T47D (cell line): Measurements from ENCODE around the gene SERPINB6.

Experiments
- DNase-seq, 2 experiments: peaks; one replicate each; pipeline versions ENCODE4 v3.0.0 to v3.0.0-alpha.2; 2011 to 2012; ENCODE audit warnings: low read depth in 1 of 2, low spot score in 1 of 2
- JUND ChIP-seq: IDR thresholded peaks from 2 replicates; pipeline ENCODE4 v1.6.1; 2012; ENCODE audit warnings: low read depth
- in situ Hi-C: cut with HindIII; loops from 2 replicates; pipeline ENCODE4 v1.10.0; 2016; ENCODE audit warnings: low sequenced_read_pairs, low pct_unique_long_range_greater_than_20kb

Gene SERPINB6

DNA sequence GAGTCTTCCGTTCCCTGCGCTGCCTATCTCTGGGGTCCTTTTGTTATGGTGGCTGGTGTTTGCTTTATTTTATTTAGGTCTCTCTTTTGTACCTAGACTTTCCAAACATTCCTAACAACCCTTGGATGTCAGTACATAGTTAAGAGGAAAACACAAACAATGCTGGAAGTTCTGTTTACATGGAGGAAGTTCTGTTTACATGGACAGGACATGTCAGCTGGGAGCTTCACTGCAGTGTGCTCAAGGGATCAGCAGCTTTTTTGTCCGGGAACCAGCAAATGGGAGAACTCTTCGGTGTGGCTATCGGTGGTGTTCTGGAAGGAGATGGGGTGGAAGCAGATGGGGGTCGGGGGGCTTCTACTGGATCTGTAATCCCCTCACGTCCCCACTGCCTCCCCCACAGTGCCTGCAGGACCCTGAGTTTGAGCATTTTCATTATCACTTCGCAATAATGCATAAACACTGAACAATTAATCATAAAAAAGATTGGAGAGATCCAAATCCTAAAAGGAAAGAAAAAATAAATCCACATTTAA is 2.7 kb downstream of the SERPINB6 start:
- no peak for DNase-seq
- no peak for TF ChIP-seq JUND
- in situ Hi-C loops = no loop called here

- TF ChIP-seq JUND = no peak
- in situ Hi-C loops = no loop called here
- no peak for DNase-seq
Observed at GRCh38 chr6:2967936-2968335, 3.4 kb downstream of the SERPINB6 start.

DNA sequence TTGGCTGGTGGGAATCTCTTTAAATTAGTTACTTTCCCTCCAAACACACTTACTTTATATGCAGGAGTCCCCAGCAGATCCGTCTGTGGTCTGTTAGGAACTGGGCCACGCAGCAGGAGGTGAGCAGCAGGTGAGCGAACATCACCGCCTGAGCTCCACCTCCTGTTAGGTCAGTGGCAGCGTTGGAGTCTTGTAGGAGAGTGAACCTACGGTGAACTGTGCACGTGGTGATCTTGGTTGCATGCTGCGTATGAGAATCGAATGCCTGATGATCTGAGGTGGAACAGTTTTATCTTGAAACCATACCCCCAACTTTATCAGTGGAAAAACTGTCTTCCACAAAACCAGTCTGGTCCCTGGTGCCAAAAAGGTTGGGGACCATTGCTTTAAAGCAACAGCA is 5.0 kb downstream of the SERPINB6 start:
- TF ChIP-seq JUND = no peak
- in situ Hi-C loops = no loop called here
- DNase-seq = peak in 1 of 2 experiments; percentile 29

- in situ Hi-C loops = no loop called here
- no peak for TF ChIP-seq JUND
- DNase-seq = no peak
Observed at GRCh38 chr6:2964793-2965505, 6.4 kb downstream of the SERPINB6 start.

- no peak for TF ChIP-seq JUND
- no peak for DNase-seq
- in situ Hi-C loops = no loop called here
Observed at GRCh38 chr6:2963756-2964155, 7.6 kb downstream of the SERPINB6 start.

DNA sequence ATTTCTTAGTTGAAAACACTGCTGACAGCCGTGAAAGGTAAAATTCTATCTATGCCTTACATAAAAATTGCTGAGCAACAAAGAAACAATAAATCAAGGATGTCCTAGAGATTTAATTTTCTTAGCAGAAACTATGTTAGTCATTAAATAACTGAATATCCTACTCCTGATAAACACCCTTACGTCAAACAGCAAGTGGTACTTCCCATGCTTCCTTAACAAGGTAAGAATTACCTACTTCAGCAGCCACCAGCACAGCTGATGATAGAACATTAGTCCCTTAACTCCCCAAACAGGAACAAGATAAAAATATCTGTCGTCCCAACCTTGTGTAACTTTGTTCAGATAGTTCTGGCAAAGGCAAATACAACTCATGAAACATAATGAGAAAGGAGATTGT is 8.7 kb downstream of the SERPINB6 start:
- no peak for DNase-seq
- no peak for TF ChIP-seq JUND
- in situ Hi-C loops = no loop called here

GRCh38 chr6:2962004-2962403 is 9.4 kb downstream of the SERPINB6 start:
- no peak for TF ChIP-seq JUND
- in situ Hi-C loops = no loop called here
- no peak for DNase-seq

DNA sequence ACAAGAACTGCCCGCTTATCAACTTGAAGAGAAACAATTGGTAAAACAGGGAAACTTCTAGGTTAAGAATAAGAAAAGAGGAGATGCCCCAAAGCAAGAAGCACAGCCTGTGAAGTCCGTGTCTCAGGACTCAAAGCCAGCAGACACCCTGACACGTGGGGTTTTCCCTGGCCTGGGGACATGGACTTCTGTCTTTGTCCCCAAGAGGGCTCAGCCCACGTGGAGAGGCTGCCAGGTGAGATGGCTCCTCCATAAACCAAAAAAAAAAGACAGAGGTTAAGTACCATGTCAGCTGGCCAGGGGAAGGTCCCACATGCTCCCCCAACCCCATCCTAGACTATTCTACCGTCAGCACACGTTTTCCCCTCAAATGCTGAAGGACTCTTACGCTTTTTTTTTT is 9.9 kb downstream of the SERPINB6 start:
- no peak for TF ChIP-seq JUND
- in situ Hi-C loops = no loop called here
- DNase-seq = peak in 1 of 2 experiments; percentile 55

GRCh38 chr6:2960935-2961334 is 10.4 kb downstream of the SERPINB6 start:
- in situ Hi-C loops = no loop called here
- no peak for TF ChIP-seq JUND
- peak in 1 of 2 experiments; percentile 8 for DNase-seq

DNA sequence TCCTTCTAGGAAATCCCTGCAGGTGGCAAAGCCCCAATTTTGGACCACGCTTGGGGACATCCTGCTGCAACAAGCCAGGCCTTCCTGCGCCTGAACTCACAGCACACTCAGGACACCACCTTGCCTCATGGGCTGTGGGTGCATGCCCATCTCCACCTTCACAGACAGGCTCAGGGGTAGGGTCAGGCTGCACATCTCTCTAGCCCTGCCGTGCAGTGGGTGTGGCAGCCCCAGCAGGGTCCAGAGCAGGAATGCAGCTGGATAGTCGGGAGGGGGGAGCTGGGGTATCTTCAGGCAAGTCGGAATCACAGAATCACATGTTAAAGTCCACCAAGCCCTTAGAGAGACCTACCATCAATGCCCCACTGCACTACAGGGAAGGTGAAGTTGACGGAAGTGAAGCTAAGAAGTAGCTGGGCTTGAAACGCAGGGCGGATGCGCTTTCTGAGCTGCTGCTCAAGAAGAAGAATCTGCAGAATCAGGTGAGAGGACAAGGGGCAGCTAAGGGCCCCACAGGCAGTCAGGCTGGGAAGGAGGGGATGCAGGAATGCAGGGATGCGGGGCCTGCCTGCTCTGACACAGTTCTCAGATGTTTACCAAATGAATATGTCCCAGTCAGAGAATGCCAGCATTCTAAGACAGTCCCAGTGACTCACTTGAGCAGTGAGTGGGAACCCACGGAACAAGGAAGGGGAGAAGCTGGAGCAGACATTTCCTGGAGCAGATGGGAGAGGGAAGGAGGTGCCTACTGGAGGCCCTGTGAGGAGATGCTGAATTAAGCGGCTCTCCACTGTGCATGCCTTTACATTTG is 11.3 kb downstream of the SERPINB6 start:
- TF ChIP-seq JUND = no peak
- DNase-seq = no peak
- in situ Hi-C loops = no loop called here

DNA sequence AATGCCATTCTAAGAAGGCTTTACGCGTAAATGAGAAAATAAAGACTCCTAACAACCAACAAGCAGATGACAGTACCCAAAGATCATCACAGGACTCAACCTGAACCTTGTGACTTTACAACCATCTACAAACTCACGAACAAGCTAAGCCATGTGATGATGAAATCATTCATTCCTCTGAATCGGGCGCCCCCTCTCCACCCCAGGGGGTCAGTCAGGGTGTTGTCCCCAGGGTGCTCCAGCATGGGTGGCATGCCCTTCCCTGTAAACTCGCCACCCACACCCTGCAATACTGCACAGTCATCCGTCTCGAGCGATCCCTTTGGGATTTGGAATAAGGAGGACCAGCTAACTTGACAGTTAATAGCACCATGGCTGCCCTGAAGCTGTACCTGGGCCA is 12.6 kb downstream of the SERPINB6 start:
- no peak for DNase-seq
- TF ChIP-seq JUND = no peak
- in situ Hi-C loops = no loop called here

- in situ Hi-C loops = no loop called here
- DNase-seq = no peak
- TF ChIP-seq JUND = no peak
Observed at GRCh38 chr6:2958331-2958711, 13.0 kb downstream of the SERPINB6 start.

DNA sequence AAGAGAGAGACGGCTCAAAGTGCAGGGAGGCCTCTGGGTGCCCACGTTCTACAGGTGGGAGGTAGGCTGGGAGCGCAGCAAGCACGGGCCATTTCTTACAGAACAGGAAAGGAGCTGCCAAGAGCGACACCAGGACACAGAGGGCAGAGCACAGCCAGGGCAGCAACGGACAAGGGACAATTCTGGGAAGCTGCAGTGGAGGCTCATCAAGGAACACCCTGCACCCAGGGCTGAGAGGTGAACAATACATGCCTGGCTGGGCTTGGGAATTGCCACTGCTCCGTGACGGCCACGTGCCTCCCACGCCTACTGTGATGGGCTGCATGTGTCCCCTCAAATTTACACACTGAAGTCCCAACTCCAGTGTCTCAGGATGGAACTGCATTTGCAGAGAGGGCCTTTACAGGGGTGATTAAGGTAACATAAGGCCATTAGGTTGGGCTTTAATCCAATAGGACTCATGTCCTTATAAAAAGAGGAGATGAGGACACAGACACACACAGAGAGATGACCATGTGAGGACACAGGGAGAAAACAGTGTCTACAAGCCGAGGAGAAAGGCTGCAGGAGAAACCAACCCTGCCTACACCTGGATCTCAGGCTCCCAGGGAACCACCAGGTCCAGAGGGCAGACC is 13.6 kb downstream of the SERPINB6 start:
- DNase-seq = no peak
- in situ Hi-C loops = no loop called here
- no peak for TF ChIP-seq JUND
